ENCODE results near the gene SPDYE3. TPM values are rescaled to one million over a fixed set of nuclear protein-coding genes. Genes with fewer than 3 reads are reported as not detected.
"Not testable (repeated sequence)": the region's sequence is repeated elsewhere in the genome, so short reads cannot be mapped to it uniquely, and the experiment has no call there.

The SPDYE3 gene
- total and polyA plus RNA-seq, 2 of the 13 experiments (the other 11 are each of a cell fraction or from before 2014, with no cell fraction given) = not detected

GRCh38 chr7:100335566-100336466, 28.3 kb downstream of the SPDYE3 start (continued):
- TF ChIP-seq HNF1B (CRISPR knock-in tag; IDR thresholded peaks at IDR 0.05) (peak; percentile 54; the same call in 1 of the 2 replicates), PCBP1 (IDR thresholded peaks at IDR 0.05; ENCODE audit: borderline replicate concordance, low read depth, low read length) (0 out of 2 replicates have a peak, but pooled peaks have one; percentile 25), ZNF710 (CRISPR knock-in tag; IDR thresholded peaks at IDR 0.05; ENCODE audit: borderline replicate concordance) (peak; percentile 75; the same call in 1 of the 2 replicates), ATF7-NPFF (CRISPR knock-in tag; IDR thresholded peaks at IDR 0.05; ENCODE audit: low read depth) (peak; percentile 79), RFX5 (IDR thresholded peaks at IDR 0.05; ENCODE audit: low read depth, low read length) (peak; percentile 71; the same call in 1 of the 2 replicates), PHF8 (CRISPR knock-in tag; IDR thresholded peaks at IDR 0.05) (peak; percentile 94), HNF1A (CRISPR knock-in tag; IDR thresholded peaks at IDR 0.05; ENCODE audit: borderline replicate concordance) (peak; percentile 40; the same call in 1 of the 2 replicates), ZNF501 (CRISPR knock-in tag; IDR thresholded peaks at IDR 0.05) (peak; percentile 91), MXD3 (CRISPR knock-in tag; IDR thresholded peaks at IDR 0.05) (peak; percentile 73; the same call in 1 of the 2 replicates), KDM2A (CRISPR knock-in tag; IDR thresholded peaks at IDR 0.05; ENCODE audit: borderline replicate concordance, low read depth) (peak; percentile 75), ZBTB21 (CRISPR knock-in tag; IDR thresholded peaks at IDR 0.05) (peak; percentile 50; the same call in 1 of the 2 replicates), ZNF784 (CRISPR knock-in tag; IDR thresholded peaks at IDR 0.05; ENCODE audit: borderline replicate concordance) (peak; percentile 77; the same call in 1 of the 2 replicates), IRF9 (CRISPR knock-in tag; IDR thresholded peaks at IDR 0.05; ENCODE audit: borderline replicate concordance) (0 out of 2 replicates have a peak, but pooled peaks have one; percentile 54), NONO (CRISPR knock-in tag; conservative IDR thresholded peaks at IDR 0.05) (peak; percentile 91), ZNF883 (CRISPR knock-in tag; IDR thresholded peaks at IDR 0.05; ENCODE audit: not compliant biosample characterization) (peak; percentile 67)
- not testable (repeated sequence) for TF ChIP-seq HNF1A (IDR thresholded peaks at IDR 0.05; ENCODE audit: low read depth); NONO (IDR thresholded peaks at IDR 0.05)

Measured in HepG2 (cell line).